Suprapubic skin (tissue), 4 donors: ENCODE data around the gene ADAP2.

Source experiments
- EP300 ChIP-seq: sonication (generic); formaldehyde crosslinking; IDR thresholded peaks from one replicate; pipeline ENCODE4 v1.6.1; 2017; ENCODE audit warnings: antibody characterized with exemption
- POLR2A ChIP-seq, 2 donors: fragments of 450-650 bp; IDR thresholded peaks; one replicate each; pipeline ENCODE4 v1.6.1; 2017; ENCODE audit warnings: antibody characterized with exemption in 2 of 2, mild to moderate bottlenecking in 2 of 2, moderate library complexity in 2 of 2
- POLR2AphosphoS5 ChIP-seq, 3 donors: sonication (generic); formaldehyde crosslinking; IDR thresholded peaks; one replicate each; pipeline ENCODE4 v1.6.1; 2017; ENCODE audit warnings: antibody characterized with exemption in 3 of 3
- TF ChIP-seq, protein P1 (sequence below), 2 donors: fragments of 200-600 bp in 1 of 2; fragments of 450-650 bp in 1 of 2; sonication (generic) in 1 of 2; IDR thresholded peaks; one replicate each; pipeline ENCODE4 v1.5.1; 2016 to 2019; ENCODE audit warnings: antibody characterized with exemption in 2 of 2, mild to moderate bottlenecking in 1 of 2, moderate library complexity in 1 of 2

- TF ChIP-seq, protein P1, sequence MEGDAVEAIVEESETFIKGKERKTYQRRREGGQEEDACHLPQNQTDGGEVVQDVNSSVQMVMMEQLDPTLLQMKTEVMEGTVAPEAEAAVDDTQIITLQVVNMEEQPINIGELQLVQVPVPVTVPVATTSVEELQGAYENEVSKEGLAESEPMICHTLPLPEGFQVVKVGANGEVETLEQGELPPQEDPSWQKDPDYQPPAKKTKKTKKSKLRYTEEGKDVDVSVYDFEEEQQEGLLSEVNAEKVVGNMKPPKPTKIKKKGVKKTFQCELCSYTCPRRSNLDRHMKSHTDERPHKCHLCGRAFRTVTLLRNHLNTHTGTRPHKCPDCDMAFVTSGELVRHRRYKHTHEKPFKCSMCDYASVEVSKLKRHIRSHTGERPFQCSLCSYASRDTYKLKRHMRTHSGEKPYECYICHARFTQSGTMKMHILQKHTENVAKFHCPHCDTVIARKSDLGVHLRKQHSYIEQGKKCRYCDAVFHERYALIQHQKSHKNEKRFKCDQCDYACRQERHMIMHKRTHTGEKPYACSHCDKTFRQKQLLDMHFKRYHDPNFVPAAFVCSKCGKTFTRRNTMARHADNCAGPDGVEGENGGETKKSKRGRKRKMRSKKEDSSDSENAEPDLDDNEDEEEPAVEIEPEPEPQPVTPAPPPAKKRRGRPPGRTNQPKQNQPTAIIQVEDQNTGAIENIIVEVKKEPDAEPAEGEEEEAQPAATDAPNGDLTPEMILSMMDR (IDR thresholded peaks at IDR 0.05), result no peak
- TF ChIP-seq POLR2A (IDR thresholded peaks at IDR 0.05) (no peak), EP300 (no peak), POLR2AphosphoS5 (IDR thresholded peaks at IDR 0.05) (no peak)
Observed at GRCh38 chr17:30996486-30996885, 74.7 kb downstream of the ADAP2 start.
